Fibroblast of the aortic adventitia (primary cell): Measurements from ENCODE around the gene ATP9B. TPM values are rescaled to one million over a fixed set of nuclear protein-coding genes. Genes with fewer than 3 reads are reported as not detected.

Experiments used
- DNase-seq: peaks from one replicate; pipeline ENCODE4 v3.0.0-alpha.2; 2010; ENCODE audit warnings: low read depth
- H3K4me3 ChIP-seq: 2 replicates; pipeline ENCODE4 v1.5.1; 2011; ENCODE audit warnings: low read depth, mild to moderate bottlenecking, control low read depth, low read length, moderate library complexity
- CTCF ChIP-seq: IDR thresholded peaks from 2 replicates; pipeline ENCODE4 v1.5.1; 2011; ENCODE audit warnings: mild to moderate bottlenecking, low read length, control low read depth, inconsistent platforms; ENCODE audit not compliant: insufficient read depth
- total RNA-seq: library from RNA; depleted of rRNA; stranded (reverse); fragments of >200 nt; gene quantifications from 2 replicates; pipeline ENCODE4 v1.2.3, GENCODE V29; 2012; ENCODE audit warnings: low replicate concordance

ATP9B gene
- total RNA-seq, 1 donor = 22.0 TPM

DNA sequence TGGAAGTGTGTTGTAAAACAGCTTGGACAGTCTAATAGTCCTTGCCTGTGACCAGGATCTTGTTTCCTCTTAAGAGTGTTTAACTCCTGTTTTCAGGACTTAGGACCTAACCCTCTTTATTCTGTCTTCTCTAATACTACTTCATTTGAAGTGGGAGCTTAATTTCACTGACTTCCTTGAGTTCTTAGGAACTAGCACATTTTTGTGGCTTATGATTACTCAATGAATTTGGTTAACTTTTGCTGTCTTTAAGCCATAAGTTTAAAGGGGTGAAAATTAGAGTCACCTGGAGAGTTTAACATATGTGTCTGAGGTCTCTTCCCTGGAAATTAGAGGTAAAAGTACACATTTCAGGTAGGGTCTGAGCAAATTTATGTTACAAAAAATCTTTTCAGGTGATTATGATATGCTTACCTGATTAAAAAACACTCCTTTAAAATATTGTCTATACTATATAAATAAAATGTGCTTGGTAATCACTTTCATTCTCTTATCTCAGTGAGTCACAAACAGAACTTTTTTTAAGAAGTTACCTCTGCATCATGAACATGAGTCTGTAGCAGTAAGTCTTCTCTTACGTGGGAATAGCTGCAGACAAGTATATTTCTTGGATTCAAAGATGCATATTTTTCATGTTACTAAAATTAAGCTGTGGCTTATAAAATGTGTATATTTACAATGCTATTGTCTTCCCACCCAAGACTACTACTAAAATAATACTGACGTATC, 52.7 kb downstream of the ATP9B start:
- H3K4me3 ChIP-seq = no peak overlapping the region
- peak; percentile 72 for DNase-seq
- TF ChIP-seq CTCF = no peak

DNA sequence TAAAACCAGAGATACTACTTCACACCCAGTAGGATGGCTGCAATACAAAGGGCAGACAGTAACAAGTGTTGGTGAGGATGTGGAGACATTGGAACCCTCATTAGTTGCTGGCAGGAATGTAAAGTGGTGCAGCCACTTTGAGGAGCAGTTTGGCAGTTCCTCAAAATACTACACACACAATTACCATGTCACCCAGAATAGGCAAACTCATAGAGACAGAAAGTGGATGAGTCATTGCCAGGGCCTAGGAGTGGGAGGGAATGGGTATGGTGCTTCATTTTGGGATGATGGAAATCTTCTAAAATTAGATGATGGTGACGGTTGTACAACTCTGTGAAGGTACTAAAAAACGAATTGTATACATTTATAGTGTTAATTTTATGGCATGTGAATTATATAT, 54.8 kb downstream of the ATP9B start:
- no peak overlapping the region for H3K4me3 ChIP-seq
- no peak for TF ChIP-seq CTCF
- no peak for DNase-seq

DNA sequence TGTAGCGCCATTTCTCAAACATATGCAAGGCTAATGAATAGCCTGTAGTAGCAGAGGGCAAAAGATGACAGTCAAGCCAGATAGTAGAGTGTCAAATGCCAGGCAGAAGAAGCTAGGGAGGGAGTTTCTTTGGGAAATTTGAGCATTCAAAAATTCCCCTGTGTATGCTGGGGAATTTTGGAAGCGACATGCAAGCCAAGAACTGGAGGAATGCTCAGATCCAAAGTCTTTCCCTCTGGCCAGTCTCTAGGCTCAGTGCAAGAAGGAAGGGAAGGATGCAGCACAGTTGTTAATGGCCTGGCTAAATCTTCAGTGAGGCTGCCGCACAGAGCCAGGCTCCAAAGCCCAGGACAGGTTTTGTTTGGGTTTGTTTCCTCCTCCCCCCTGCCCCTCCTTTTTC, 59.9 kb downstream of the ATP9B start:
- no peak for DNase-seq
- no peak for TF ChIP-seq CTCF
- no peak overlapping the region for H3K4me3 ChIP-seq

DNA sequence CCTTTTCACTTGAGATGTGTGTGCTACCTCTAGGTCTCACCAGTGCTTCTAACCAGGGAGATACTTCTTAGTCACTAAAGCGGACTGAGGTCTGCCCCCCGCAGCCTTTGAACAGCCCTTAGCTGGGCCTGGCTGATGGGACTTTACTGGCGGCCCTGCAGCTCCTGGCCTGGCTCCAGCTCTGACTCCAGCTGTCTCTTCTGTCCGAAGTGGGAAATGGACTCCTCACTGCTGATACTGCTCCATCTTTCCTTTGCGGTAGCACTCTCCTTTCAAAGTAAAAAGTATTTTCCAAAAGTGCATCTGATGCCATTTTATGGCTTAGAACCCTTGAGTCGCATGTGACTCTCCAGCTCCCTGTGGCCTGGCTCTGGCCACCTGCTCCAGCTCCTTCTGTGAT, 64.5 kb downstream of the ATP9B start:
- TF ChIP-seq CTCF = no peak
- H3K4me3 ChIP-seq = no peak overlapping the region
- DNase-seq = no peak

GRCh38 chr18:79135924-79136323, 66.7 kb downstream of the ATP9B start:
- no peak overlapping the region for H3K4me3 ChIP-seq
- TF ChIP-seq CTCF = no peak
- DNase-seq = no peak

DNA sequence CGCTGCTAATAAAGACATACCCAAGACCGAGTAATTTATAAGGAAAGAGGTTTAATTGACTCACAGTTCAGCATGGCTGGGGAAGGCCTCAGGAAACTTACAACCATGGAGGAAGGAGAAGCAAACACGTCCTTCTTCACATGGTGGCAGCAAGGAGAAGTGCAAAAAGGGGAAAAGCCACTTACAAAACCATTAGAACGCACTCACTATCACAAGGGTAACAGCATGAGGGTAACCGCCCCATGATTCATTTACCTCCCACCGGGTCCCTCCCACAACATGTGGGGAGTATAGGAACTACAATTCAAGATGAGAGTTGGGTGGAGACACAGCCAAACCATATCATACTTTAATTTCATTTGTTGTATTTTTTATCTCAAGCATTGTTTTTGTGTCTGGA, 67.5 kb downstream of the ATP9B start:
- H3K4me3 ChIP-seq = no peak overlapping the region
- no peak for DNase-seq

More for the DNA sequence above, 67.5 kb downstream of the ATP9B start:
- TF ChIP-seq CTCF = no peak
